GM12891 (cell line): ENCODE measurements around the gene HES7.
"Not testable (repeated sequence)": the region's sequence is repeated elsewhere in the genome, so short reads cannot be mapped to it uniquely, and the experiment has no call there.

ENCODE experiments used
- PAX5 ChIP-seq: IDR thresholded peaks from 2 replicates; pipeline ENCODE4 v1.6.1; 2011; ENCODE audit warnings: low read length, moderate library complexity, mild to moderate bottlenecking; ENCODE audit not compliant: insufficient read depth, severe bottlenecking
- POLR2A ChIP-seq: IDR thresholded peaks from 2 replicates; pipeline ENCODE4 v1.6.1; 2011; ENCODE audit warnings: low read depth, low read length, control low read depth
- POLR2AphosphoS5 ChIP-seq: IDR thresholded peaks from 2 replicates; pipeline ENCODE4 v1.6.1; 2011; ENCODE audit warnings: low read depth, low read length, control low read depth
- POU2F2 ChIP-seq: IDR thresholded peaks from 2 replicates; pipeline ENCODE4 v1.6.1; 2011; ENCODE audit warnings: low read depth, mild to moderate bottlenecking, control low read depth, low read length, moderate library complexity
- SPI1 ChIP-seq: IDR thresholded peaks from 2 replicates; pipeline ENCODE4 v1.6.1; 2011; ENCODE audit warnings: low read depth, low read length, control low read depth

GRCh38 chr17:8170186-8170585, 46.3 kb upstream of the HES7 start:
- TF ChIP-seq PAX5, POLR2AphosphoS5, POLR2A, SPI1, POU2F2: not testable (repeated sequence)
